Tibial nerve (tissue), 4 donors: ENCODE measurements around the gene NTF3.

Experiments used
- CTCF ChIP-seq, 5 experiments: fragments of 200-600 bp in 3 of 5; fragments of 450-650 bp in 2 of 5; sonication (generic) in 3 of 5; IDR thresholded peaks; one replicate each; pipeline ENCODE4 v1.5.1; 2016 to 2019; ENCODE audit warnings: antibody characterized with exemption in 5 of 5, mild to moderate bottlenecking in 3 of 5, moderate library complexity in 2 of 5
- EP300 ChIP-seq, 2 donors: sonication (generic); formaldehyde crosslinking; IDR thresholded peaks; one replicate each; pipeline ENCODE4 v1.6.1; 2017; ENCODE audit warnings: antibody characterized with exemption in 2 of 2, mild to moderate bottlenecking in 1 of 2
- POLR2A ChIP-seq, 2 donors: fragments of 450-650 bp; IDR thresholded peaks; one replicate each; pipeline ENCODE4 v1.6.1; 2017; ENCODE audit warnings: antibody characterized with exemption in 2 of 2, mild to moderate bottlenecking in 2 of 2, moderate library complexity in 2 of 2

DNA sequence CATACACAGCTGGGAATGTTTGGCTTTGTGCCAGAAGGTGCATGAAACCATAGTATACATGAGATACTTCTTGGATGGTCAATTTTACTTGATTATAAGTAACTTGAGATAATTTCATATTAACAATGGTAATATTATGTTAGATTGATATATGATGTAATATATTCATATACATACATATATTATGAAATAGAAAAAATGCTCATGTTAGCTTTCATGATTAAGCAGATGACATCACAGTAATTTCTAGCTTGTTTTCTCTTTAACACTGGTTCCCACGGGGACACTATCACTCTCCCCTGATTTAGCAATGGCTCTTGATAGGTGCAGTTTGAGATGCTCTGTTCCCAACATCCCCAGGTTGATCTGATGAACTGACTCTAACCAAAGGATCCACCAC is 35.4 kb upstream of the NTF3 start:
- TF ChIP-seq POLR2A (IDR thresholded peaks at IDR 0.05): no peak
- no peak for TF ChIP-seq CTCF (IDR thresholded peaks at IDR 0.05)
- TF ChIP-seq EP300 (IDR thresholded peaks at IDR 0.05): no peak
